SK-N-DZ (cell line): ENCODE results near the gene UGT1A10.
"Not testable (repeated sequence)": the region's sequence is repeated elsewhere in the genome, so short reads cannot be mapped to it uniquely, and the experiment has no call there.

Experiments
- DNase-seq: peaks from one replicate; pipeline ENCODE4 v3.0.0-alpha.2; 2015; ENCODE audit warnings: low spot score

The UGT1A10 gene

GRCh38 chr2:233736868-233737653 lies 100.8 kb downstream of the UGT1A10 start:
- DNase-seq = not testable (repeated sequence)

DNA sequence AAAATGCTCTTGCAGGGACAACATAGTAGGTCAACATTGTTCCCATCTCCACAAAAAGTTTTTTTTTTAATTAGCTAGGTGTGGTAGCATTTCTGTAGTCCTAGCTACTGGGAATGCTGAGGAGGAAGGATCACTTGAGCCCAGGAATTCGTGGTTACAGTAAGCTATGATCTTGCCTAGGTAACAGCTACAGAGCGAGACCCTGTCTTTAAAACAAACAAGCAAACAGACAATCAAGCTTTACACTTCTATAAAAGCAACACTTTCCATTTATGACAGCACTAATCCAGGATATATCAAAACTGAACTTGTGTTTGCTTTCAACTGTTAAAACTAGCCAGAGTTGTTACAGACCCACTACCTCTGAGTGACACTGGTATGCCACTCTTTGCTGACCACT lies 104.6 kb downstream of the UGT1A10 start:
- DNase-seq = no peak

- no peak for DNase-seq
Observed at GRCh38 chr2:233743464-233744259, 107.4 kb downstream of the UGT1A10 start.

DNA sequence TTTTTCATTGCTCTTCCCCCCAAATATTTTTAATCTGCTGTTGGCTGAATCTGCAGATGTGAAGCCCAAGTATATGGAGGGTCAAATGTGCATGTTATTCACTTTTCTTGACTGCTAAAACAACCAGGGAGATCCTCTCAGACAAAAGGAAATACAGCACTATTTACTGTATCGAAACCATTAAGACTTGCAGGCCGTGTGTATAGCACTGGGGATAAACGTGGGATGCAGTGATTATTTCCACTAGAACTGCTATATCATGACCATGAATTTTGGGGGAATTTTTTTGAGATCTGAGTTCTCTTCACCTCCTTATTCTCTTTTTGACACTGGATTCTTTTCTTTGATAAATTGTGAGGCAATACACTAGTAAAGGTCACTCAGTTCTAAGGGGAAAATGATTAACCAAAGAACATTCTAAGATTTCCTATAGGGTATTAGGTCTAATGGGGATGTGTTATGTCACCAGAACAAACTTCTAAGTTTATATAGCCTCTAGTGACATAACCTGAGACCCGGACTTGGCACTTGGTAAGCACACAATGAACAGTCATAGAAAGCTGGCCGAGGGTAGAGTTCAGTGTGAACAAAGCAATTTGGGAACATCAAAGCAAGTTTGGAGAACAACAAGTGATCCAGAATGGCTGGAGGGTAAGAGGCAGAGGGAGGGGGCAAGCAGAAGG lies 109.0 kb downstream of the UGT1A10 start:
- no peak for DNase-seq

- not testable (repeated sequence) for DNase-seq
Observed at GRCh38 chr2:233745838-233746237, 109.6 kb downstream of the UGT1A10 start.

GRCh38 chr2:233746475-233747282 lies 110.4 kb downstream of the UGT1A10 start:
- DNase-seq = no peak

GRCh38 chr2:233747283-233747544 lies 111.0 kb downstream of the UGT1A10 start:
- no peak for DNase-seq

DNA sequence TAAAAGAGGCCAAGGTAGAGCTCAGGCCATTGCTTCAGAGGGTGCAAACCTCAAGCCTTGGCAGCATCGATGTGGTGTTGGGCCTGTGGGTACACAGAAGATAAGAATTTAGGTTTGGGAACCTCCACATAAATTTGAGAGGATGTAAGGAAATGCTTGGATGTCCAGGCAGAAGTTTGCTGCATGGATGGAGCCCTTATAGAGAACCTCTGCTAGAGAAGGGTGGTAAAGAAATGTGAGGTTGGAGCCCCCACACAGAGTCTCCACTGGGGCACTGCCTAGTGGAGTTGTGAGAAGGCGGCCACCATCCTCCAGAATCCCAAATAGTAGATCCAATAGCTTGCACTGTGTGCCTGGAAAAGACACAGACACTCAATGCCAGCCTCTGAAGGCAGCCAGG lies 114.4 kb downstream of the UGT1A10 start:
- DNase-seq = not testable (repeated sequence)

DNA sequence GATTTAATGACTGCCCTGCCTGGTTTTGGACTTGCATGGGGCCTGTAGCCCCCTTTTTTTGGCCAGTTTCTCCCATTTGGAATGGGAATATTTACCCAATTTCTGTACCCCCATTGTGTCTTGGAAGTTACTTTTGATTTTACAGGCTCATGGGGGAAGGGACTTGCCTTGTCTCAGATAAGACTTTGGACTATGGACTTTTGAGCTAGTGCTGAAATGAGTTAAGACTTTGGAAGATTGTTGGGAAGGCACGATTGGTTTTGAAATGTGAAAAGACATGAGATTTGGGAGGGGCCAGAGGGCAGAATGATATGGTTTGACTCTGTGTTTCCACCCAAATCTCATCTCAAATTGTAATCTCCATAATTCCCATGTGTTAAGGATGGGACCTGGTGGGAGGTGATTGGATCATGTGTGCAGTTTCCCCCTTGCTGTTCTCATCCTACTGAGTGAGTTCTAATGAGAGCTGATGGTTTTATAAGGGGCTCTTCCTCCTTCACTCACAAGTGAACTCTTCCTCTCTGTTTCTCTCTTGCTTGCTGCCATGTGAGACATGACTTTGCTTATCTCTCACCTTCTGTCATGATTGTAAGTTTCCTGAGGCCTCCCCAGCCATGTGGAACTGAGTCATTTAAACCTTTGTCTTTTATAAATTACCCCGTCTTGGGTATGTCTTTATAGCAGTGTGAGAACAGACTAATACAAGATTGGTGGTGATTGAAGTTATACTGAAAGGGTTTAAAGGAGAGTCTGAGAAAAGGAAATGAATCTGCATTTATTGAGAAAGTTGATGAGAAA lies 115.2 kb downstream of the UGT1A10 start:
- not testable (repeated sequence) for DNase-seq

DNA sequence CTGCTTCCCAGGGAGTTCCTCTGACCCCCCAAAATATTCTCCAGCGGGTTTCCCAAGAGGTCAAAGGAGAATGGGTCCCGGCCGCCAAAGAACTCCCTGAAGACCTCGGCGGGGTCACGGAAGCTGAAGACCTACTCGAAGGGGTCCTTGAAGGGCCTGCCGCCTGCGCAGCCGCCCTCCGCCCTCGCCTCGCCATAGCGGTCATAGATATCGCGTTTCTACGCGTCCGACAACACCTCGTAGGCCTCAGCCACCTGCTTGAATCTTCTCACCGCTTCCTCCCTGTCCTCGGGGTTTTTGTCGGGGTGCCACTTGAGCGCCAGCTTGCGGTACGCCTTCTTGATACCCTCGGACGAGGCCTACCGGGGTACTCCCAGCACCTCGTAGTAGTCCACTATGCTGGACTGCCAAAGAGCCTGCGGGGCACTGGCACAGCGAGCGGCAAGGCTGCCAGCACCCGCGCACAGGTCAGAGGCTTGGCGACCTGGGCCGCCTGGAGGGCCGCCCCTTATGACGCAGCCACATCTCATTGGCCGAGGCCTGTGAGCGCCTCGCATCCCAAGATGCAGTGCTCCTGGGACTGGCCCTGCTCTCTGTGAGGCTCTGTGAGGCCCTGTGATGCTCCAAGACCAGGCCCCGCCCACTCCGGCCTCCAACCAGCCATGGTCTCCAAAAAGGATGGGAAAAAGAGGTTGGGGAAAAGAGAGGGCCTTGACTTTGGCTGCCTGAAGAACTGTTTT lies 118.8 kb downstream of the UGT1A10 start:
- DNase-seq = no peak

DNA sequence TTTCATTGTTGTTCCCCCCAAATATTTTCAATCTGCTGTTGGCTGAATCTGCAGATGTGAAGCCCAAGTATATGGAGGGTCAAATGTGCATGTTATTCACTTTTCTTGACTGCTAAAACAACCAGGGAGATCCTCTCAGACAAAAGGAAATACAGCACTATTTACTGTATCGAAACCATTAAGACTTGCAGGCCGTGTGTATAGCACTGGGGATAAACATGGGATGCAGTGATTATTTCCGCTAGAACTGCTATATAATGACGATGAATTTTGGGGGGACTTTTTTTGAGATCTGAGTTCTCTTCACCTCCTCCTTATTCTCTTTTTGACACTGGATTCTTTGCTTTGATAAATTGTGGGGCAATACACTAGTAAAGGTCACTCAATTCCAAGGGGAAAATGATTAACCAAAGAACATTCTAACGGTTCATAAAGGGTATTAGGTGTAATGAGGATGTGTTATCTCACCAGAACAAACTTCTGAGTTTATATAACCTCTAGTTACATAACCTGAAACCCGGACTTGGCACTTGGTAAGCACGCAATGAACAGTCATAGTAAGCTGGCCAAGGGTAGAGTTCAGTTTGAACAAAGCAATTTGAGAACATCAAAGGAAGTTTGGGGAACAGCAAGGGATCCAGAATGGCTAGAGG lies 120.3 kb downstream of the UGT1A10 start:
- DNase-seq = no peak

- DNase-seq = no peak
Observed at GRCh38 chr2:233758141-233758540, 121.9 kb downstream of the UGT1A10 start.

DNA sequence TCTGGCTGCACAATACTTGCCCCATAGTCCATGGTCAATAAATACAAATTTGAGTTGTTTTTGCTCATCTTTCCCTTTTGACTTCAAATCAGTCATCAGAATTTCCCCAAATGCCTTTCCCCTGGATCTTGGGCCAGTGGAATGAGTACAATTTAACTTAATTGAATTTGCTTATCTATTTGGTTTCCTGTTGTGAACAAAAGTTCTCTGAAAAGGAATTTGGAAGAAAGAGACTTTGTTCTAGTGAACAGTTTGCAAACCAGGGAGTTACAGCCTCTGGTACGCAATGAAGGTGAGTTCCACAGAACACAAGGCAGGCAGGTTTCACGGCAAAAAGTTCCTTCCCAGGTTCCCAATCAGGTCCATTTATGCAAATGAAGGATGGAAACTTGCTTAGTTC lies 122.6 kb downstream of the UGT1A10 start:
- no peak for DNase-seq

DNA sequence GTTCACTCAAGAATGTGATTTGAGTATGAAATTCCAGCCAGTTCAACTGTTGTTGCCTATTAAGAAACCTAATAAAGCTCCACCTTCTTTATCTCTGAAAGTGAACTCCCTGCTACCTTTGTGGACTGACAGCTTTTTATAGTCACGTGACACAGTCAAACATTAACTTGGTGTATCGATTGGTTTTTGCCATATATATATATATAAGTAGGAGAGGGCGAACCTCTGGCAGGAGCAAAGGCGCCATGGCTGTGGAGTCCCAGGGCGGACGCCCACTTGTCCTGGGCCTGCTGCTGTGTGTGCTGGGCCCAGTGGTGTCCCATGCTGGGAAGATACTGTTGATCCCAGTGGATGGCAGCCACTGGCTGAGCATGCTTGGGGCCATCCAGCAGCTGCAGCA lies 123.8 kb downstream of the UGT1A10 start, which contains the start of gene UGT1A1:
Gene UGT1A1, plus strand, starts transcription at position 228 of the 400 bp plus-strand sequence. Its CDS starts 18 bp downstream, at position 246.
- DNase-seq = no peak

GRCh38 chr2:233761040-233761769 lies 125.0 kb downstream of the UGT1A10 start:
- no peak for DNase-seq

- no peak for DNase-seq
Observed at GRCh38 chr2:233764264-233764663, 128.0 kb downstream of the UGT1A10 start.

DNA sequence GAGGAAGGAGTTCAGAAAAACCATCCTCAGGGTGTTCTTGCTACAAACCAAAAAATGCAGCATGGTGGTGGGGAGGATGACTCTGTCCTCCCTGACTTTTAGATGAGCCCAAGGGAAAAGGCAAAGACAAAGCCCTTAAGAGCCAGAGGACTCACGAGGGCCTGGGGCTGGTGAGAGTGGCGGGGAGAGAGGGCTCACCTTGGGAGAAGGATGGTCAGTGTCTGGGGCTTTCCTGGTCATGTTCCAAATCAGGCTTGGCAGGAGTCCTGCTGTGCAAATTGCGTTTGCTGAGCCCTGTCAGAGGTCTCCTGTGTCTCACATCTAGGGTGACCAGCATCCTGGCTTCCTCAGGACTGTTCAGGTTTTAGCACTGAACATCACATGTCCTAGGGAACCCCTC lies 128.5 kb downstream of the UGT1A10 start:
- DNase-seq = no peak

DNA sequence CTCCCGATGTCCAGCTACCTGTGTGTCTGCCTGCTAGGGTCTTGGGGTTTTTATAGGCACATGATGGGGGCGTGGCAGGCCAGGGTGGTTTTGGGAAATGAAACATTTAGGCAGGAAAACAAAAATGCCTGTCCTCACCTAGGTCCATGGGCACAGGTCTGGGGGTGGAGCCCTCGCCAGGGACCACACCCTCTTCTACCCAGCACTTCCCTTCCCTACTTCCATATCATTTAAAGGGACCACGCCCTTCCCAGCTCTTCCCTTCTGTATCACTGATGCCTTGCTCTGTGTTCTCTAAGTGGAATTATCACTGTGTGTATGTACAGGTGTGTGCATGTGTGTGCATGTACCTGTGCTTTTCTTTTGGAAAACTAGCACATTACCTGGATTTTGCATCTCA lies 130.2 kb downstream of the UGT1A10 start:
- no peak for DNase-seq

- DNase-seq = no peak
Observed at GRCh38 chr2:233768076-233768475, 131.8 kb downstream of the UGT1A10 start.
